SK-N-SH (cell line): ENCODE data around the gene RBM19.

Experiments
- CHD2 ChIP-seq: fragments of 150-350 bp; IDR thresholded peaks from 2 replicates; pipeline ENCODE4 v1.6.1; 2018; ENCODE audit warnings: low read length; ENCODE audit not compliant: partially characterized antibody
- EP300 ChIP-seq, 2 experiments: IDR thresholded peaks; 2 replicates each; pipeline versions ENCODE4 v1.4.0 to v1.6.1; 2012; ENCODE audit warnings: borderline replicate concordance in 1 of 2, low read depth in 1 of 2, low read length in 1 of 2
- JUND ChIP-seq: IDR thresholded peaks from 2 replicates; pipeline ENCODE4 v1.4.0; 2012
- RCOR1 ChIP-seq: fragments of 150-350 bp; IDR thresholded peaks from 2 replicates; pipeline ENCODE4 v1.6.1; 2017; ENCODE audit warnings: antibody characterized with exemption, low read length
- RFX5 ChIP-seq: IDR thresholded peaks from 2 replicates; pipeline ENCODE4 v1.6.1; 2012; ENCODE audit warnings: mild to moderate bottlenecking, improper control_type of control experiment, low read length
- TCF12 ChIP-seq: IDR thresholded peaks from 2 replicates; pipeline ENCODE4 v1.4.0; 2012
- TEAD4 ChIP-seq: IDR thresholded peaks from 2 replicates; pipeline ENCODE4 v1.4.0; 2012; ENCODE audit warnings: mild to moderate bottlenecking, borderline replicate concordance; ENCODE audit not compliant: insufficient read depth
- YY1 ChIP-seq: IDR thresholded peaks from 2 replicates; pipeline ENCODE4 v1.4.0; 2012; ENCODE audit warnings: low read depth, mild to moderate bottlenecking
- TF ChIP-seq, protein P1 (sequence below): fragments of 200-600 bp; sonication (generic); IDR thresholded peaks from 2 replicates; pipeline ENCODE4 v1.6.1; 2017; ENCODE audit warnings: antibody characterized with exemption, mild to moderate bottlenecking, moderate library complexity

DNA sequence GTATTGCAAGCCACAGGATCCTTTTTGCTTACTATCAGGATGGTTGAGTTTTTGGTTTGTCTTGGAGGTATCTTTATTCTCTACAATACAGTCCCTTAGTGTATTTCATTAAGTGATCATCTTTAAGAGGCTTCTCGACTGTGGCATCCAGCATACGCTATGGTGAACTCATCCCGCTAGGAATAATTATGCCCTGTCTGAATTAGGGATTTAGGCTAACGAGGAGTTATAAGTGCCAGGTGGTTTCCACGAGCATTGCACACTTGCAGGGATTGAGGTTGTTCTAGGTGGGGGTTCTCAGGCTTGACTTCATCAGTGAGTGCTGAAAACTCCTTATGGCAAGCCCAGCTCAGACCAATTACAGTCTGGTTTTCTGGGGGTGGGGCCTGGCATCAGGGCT lies 37.2 kb upstream of the RBM19 start:
- no peak for TF ChIP-seq YY1
- no peak for TF ChIP-seq JUND
- TF ChIP-seq, protein P1, sequence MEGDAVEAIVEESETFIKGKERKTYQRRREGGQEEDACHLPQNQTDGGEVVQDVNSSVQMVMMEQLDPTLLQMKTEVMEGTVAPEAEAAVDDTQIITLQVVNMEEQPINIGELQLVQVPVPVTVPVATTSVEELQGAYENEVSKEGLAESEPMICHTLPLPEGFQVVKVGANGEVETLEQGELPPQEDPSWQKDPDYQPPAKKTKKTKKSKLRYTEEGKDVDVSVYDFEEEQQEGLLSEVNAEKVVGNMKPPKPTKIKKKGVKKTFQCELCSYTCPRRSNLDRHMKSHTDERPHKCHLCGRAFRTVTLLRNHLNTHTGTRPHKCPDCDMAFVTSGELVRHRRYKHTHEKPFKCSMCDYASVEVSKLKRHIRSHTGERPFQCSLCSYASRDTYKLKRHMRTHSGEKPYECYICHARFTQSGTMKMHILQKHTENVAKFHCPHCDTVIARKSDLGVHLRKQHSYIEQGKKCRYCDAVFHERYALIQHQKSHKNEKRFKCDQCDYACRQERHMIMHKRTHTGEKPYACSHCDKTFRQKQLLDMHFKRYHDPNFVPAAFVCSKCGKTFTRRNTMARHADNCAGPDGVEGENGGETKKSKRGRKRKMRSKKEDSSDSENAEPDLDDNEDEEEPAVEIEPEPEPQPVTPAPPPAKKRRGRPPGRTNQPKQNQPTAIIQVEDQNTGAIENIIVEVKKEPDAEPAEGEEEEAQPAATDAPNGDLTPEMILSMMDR, result no peak
- TF ChIP-seq TEAD4, result no peak
- TF ChIP-seq TCF12, result no peak
- TF ChIP-seq EP300 (IDR thresholded peaks at IDR 0.05; ENCODE audit: borderline replicate concordance in 1 of 2, low read depth in 1 of 2, low read length in 1 of 2), result no peak
- no peak for TF ChIP-seq CHD2
- TF ChIP-seq RFX5, result no peak
- TF ChIP-seq RCOR1, result no peak
